Renal cortex interstitium (tissue), 11 donors: Measurements from ENCODE around the gene RPTOR. TPM values are rescaled to one million over a fixed set of nuclear protein-coding genes. Genes with fewer than 3 reads are reported as not detected.
"Not testable (repeated sequence)": the region's sequence is repeated elsewhere in the genome, so short reads cannot be mapped to it uniquely, and the experiment has no call there.

Experiments
- DNase-seq, 11 donors: peaks; one replicate each; pipeline ENCODE4 v3.0.0-alpha.2; 2013; ENCODE audit warnings: low read depth in 9 of 11, low spot score in 4 of 11; ENCODE audit errors: extremely low read depth in 1 of 11
- polyA plus RNA-seq, 3 donors: library from polyadenylated mRNA; unstranded; fragments of 120-200 nt; gene quantifications; one replicate each; pipeline ENCODE4 v1.2.1, GENCODE V29; 2013; ENCODE audit not compliant: insufficient read length in 3 of 3

Gene RPTOR
- polyA plus RNA-seq, 3 donors, result 17.2 to 22.5 (median 21.4) TPM

DNA sequence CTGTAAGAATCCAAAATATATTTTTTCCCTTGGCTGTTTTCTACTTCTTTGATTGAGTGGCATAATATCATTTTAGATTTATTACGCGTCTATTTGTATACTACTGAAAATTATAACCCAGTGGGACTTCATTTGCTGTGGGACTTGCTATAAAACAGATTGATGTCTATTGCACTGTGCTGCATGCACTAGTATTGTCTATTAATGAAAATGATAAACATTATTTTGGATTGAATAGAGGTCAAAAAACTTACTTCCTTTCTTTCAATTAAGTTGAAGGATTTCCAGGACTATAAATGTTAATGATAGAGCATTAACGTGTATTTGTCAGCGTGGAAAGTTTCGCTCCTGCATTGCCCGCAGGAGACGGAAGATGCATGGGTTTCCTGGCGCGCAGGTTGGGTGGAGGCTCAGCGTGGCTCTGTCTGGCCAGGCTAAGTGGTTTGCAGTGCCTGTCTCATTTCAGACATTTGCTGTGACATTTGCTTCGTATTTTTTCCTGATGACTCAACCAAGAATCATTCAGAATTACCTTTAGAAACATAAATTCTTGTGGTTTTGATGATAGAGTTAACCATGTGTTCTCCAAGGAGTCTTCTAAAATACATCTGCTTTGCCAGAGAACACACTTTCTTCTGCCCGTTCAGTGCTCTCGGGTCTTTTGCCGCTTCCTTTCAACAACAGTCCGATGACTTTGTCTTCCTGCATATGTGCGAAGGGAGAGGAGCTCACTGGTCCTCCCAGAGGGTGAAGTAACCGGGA, 216.7 kb downstream of the RPTOR start:
- DNase-seq, result no peak

DNA sequence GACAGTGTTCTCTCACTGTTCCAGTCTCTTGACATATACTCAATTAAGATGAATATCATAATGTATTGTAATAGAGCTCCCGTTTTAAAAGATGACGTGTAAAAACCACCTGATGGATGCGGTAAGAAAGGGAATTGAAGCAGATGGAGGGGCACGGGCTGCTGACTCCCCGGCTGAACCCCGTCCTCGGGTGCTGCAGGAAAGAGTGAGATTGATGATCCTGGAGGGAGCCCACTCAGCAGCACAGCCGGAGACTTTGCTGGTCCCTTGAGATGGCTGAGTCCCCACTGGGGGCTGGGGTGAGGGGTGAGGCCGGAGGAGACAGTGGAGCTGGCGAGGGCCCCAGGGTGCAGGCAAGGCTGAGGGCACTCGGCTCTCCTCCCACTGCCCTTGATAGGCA, 217.4 kb downstream of the RPTOR start:
- no peak for DNase-seq

DNA sequence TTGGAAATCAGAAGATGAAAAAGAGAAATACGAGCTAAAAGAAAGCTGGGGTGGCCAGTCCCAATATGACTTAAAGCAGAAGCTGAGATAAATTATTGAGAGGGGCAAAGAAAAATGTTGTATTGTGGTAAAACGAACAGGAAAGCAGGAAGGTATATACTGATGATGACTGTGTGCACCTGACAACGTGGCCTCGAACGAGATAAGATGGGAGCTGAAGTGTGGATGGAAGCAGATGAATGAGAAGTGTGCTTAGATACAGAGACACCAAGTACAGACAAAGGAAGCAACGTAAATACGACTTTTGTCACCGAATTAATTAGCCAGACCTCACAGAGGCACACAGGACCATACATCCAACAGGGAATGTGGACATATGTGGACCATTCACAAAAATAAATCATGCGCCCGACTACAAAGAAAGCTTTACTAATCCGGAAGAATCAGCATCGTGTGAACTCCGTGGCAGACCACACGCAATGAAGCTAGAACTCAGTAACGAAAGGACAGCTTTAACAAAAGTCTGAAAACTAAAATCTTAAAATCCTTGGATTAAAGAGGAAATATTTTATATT, 218.7 kb downstream of the RPTOR start:
- DNase-seq, result no peak

DNA sequence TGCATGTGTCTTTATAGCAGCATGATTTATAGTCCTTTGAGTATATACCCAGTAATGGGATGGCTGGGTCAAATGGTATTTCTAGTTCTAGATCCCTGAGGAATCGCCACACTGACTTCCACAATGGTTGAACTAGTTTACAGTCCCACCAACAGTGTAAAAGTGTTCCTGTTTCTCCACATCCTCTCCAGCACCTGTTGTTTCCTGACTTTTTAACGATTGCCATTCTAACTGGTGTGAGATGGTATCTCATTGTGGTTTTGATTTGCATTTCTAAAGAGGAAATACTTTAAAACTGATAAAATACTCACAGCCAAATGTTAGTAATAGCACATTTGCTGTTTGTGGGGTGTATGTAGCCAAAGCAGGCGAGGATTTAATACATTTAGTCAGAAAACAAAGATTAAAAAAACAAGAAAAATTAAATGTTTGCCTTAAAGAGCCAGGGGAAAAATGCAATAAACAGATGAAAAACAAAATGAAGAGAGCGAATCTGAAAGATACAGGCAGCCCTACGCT, 220.0 kb downstream of the RPTOR start:
- DNase-seq, result not testable (repeated sequence)

DNA sequence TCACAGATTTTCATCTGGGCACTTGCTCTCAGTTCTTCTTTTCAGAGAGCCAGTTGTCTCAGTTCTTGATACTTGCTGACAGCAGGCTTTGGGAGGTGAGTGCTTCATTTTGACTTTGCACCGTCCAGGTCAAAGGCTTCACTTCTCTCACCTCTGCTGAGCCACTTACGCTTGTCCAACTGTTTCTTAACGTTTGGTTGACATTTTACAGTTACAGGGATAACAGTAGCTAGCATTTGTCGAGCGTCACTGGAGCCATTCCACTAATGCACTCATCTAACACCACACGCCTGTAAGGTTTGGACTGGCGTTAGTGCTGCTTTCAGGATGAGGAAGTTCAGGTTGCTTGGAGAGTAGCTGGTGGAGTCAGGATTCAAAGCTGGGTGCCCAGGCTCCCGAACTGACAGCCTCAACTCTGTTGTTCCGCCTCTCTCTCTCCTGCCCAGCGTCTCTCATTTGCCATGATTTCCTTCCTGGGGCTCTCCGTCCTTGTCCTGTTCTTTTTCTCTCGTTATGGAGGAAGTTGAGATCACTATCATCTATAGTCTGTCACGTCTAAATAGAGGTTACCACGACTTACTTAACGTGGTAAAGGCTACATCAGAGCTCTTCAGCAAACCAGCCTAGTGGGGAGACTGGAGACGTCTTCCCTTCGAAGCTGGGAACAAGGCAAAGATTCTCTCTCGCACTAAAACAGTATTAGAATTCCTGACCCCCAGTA, 220.8 kb downstream of the RPTOR start:
- no peak for DNase-seq

DNA sequence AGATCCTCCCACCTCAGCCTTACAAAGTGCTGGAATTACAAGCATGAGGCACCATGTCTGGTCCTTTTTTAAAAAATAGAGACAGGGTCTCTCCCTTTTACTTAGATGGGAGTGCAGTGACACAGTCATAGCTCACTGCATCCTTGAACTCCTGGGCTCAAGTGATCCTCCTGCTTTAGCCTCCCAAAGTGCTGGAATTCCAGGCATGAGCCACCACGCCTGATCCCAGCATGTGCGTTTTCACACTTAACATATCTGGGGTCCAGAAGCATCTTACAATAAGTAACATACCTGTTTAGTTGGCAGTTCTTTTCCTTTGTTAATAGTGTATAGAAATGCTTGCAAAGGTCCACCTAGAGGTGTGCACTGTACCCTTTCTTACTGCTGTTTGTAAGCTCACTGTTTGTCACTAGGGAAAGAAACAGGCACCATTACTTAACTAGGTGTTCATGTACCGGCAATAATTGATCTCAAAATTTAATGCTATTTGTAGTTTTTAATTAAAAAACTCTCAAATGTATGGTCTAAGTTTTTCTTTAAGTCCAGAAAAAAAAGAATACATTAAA, 221.7 kb downstream of the RPTOR start:
- no peak for DNase-seq

DNA sequence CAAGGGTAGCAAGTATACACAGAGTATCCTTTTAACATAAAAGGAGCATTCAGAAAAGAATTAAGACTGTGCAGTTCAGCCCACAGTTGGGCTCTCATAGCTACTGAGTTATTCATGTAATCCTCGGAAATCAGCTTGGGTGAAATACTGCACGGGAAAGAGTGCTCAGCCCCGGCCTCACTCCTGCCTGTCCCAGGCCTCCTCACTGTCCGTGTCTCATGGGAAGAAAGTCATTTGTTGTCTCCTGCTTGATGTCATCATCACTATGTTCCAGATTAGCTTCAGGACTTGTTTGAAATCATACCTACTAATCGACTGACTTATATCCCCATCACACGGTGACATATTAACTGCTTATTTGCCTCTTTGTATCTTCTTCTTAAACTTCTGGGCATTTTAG, 223.8 kb downstream of the RPTOR start:
- DNase-seq, result no peak

DNA sequence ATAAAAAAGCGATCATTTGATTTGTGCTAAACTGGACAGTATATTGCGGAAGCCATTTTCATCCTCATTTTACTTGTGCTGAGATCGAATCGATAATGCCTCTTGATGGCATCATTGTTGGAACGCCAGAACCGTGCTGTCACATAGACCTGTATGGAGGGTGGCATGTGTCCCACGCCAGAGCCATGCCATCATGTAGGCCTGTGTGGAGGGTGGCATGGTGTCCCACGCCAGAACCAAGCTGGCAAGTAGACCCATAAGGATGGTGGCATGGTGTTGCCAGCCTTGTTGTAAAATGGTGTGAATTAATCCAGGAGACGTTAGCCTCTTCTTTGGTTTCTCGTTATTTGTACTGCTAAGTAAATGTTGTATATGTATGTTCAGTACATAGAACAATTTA, 224.3 kb downstream of the RPTOR start:
- no peak for DNase-seq

DNA sequence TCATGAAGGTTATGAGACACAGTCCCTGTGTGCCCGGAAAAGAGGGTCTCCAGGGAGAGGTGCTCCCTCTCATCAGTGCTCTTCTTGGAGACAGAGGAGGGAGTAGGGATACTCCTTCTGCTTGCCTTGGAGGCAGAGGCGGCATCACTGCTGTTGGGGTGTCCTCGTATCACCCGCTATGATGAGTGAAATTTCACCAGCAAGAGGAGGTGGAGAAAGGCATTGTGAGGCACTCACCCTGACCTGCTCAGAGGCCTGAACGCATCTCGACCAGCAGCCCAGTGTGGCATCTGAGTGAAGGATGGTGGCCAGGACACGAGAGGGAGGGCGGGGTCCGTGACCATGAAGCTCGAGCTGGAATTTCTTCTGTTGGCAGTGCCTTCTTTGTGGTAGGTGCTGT, 224.9 kb downstream of the RPTOR start:
- DNase-seq, result no peak

DNA sequence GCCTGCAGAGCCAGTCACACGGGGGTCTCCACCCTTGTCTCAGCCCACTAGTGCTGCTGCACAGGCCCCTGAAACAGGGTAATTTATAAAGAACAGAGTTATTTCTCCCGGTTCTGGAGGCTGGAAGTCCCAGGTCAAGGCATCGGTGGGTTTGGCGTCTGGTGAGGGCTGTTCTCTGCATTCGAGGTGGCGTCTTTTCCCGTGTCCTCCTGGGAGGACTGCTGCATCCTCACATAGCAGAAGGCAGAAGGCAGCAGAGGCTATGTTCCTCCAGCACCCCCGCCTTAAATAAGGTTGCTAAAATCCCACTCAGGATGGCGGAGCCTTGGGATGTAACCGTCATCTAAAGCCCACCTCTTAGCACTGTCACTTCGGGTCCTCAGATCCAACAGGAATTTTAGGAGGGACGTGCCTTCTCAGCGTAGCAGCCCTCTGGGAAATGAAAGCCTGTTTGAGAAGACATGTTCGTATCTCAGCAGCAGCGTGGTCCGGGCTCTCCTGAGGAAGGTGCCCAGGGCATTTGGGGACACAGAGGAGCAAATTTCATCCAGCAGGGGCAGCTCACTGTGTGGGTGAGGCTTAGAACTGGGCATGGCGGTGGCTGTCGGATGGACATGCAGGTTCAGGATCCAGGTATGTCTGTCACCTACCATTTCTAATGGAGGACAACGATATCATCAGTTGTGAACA, 225.4 kb downstream of the RPTOR start:
- no peak for DNase-seq

DNA sequence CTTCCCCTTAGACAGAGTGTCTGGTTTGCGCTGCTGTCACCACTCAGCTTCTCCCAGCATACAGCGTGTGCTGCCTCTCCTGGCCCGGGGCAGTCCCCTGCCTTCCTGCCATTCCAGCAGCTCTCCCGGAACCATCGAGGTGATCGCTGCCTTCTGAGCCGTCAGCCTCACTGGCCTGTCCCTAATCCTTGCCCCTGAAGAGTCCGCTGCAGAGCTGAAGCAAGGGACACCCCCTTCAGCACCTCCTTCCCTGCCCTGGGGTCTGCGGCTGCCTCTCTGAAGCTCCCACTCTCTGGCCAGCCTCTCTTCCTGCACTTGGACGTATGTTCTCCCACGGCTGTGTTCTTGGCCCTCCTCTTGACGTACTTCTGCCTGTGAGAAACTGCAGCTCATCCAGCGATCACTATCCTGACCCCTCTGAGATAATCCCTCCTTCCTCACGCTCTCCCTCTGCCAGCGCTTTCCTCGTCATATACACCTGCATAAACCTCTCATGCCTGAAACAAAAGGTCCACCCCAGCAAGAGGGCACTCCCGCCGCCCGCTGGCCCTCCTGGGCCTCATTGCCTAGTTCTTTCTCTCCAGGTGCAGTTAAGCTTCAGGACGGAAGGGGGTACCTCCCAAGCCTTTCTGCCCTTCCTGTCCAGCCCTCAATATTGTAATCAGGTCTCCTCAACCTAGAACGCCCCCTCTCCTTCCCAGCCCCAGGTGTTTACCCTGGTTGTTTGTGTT, 226.4 kb downstream of the RPTOR start:
- no peak for DNase-seq

DNA sequence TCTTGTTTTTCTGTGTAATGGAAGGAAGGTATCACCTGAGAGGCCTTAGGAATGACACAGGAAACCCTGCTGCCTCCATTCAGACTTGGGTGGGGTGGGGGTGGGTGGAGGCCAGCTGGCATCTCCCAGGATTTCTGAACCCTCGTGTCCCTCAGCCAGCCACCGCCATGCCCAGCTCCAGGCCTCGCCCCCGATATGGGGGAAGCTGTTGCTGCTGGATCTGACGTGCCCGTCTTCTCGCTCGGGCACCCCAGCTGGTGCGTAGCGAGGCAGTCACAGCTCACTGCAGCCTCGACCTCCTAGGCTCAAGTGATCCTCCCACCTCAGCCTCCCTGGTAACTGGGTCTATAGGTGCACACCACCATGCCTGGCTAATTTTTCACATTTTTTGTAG, 227.0 kb downstream of the RPTOR start:
- DNase-seq, result no peak

DNA sequence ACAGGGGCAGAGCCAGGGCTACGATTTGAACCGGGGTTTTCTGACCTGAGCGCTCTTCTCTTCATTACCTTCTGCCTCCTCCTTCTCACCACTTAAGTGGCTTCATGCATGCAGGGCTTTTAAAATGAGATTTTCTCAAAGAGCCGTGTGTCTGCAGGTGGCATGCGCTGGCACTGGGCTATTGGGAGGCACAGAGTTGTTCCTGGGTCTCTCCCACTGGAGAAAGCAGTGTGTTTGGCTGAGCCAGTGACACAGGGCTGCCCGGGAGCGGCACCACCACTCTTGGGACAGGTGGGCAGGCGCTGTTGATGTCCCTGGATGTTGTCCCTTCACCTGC, 228.2 kb downstream of the RPTOR start:
- DNase-seq, result no peak

DNA sequence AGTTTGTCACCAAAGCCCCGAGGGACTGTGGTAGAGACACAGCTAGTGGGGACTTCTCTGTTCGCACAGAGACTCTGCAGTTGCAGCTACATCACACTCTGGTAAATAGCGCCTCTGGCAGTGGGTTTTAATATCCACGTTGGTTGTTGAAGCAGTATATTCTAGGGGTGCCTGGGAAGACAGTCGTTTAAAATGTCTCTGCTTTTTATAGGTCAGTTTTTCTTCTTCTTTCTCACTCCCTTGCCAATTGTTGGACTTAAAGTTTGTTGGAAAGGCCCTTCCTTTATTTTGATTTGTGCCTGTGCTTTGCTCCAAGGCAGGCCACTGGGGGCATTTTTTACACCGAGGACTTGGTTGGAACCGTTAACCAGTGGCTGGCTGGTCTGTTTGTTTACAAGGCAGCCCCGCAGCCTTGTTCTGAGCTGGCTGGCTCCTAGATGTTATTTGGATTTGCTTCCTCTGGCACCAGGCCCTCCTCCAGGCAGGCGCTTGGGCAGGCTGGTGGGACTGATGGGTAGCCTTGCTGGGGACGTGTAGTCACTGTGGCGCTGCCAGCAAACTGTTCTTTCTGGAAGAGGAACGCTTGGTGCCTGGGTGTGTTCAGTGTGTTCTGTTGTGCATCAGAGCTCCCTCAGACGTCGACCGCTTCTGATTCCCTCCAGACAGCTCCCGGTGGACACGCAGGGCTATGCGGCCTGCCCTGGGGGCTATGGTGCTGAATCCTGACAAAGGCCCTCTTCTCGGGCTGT, 228.8 kb downstream of the RPTOR start:
- DNase-seq, result no peak

DNA sequence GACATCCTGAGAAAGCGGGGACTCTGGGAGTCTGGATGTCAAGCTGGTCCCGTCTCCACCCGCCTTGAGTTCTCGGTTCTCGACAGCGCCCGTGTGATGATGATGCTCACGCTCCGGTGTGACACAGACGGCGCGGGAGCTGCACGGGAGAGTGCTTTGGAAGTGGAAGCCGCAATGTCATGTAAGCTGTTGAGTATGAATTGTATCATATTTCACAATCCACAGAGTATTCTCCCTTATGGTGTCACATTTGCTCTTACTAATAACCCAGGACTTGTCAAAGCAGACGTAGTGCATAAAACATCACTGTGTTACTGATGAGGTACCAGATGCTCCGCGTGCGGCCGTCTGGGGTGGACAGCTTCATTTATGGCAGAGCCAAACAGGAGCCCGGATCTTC, 229.5 kb downstream of the RPTOR start:
- DNase-seq, result no peak

DNA sequence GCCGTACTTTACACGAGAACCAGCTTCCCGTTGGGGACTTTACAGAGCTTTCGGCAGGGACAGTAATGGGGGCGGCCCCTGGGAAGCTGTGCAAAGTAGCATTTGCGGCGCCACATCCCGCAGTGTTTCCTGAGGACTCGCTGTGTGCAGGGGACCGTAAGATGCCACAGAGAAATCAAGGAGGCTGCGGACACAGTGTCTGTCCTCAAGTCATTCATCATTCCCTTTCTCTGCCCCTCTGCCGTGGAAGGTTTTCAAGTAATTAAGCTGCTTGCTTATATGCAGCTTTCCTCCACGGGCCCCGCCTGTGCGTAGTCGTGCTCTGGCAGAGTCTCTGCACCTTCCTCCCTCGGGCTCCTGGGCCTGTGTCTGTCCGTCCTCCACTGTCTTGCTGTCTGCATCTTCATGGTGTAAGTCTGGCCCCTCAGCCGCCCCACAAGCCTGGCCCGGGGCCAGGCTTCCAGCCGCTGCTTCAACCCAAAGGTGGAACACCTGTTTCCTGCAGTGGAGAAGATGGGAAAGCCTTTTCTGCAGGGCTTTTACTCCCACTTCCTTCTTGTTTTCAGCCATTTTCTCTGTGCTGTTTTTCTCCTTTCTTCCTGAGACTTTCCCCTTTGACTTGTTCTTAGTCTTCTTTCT, 230.1 kb downstream of the RPTOR start:
- no peak for DNase-seq

DNA sequence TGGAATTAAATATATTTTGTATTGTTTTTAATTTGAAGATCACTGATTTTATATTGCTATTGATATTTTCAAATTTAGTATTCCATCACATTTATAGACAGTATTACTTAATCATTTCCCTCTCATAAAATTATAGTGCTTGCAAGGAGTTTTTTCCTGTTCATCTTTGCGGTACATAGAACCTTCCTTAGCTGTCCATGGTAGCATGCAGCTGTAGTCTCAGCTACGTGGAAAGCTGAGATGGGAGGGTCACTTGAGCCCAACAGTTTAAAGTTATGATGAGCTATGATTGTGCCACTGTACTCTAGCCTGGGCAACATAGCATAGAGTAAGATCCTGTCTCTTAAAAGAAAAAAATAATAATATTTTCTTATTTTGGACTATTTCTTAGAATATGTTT, 231.2 kb downstream of the RPTOR start:
- no peak for DNase-seq

DNA sequence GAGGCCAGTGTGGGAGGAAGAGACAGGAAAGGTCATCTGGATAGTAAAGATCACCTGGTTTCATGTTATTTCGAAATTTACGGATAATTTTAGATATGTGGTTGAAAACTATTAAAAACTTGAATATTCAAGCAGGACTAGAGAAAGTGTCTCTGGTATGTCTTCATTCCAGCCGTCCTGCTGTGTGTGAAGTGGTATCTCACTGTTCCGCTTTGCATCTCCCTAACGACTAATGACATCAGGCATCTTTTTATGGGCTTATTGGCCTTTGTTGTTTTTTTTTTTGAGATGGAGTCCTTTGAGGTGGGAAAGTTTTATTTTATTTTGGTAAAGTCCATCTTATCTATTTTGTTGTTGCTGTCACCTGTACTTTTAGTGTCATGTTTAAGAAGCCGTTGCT, 232.6 kb downstream of the RPTOR start:
- no peak for DNase-seq
